ENCODE data around the gene MINAR1.

- TF ChIP-seq CTCF (IDR thresholded peaks at IDR 0.05): no peak
- TF ChIP-seq POLR2A (IDR thresholded peaks at IDR 0.05): no peak
- no peak for TF ChIP-seq EP300 (IDR thresholded peaks at IDR 0.05)
These were observed 4.1 kb upstream of the MINAR1 start for GRCh38 chr15:79427781-79428598.

Measured in tibial nerve (tissue), 4 donors.